Stimulated activated CD4-positive, alpha-beta T cell treated with anti-CD3 and anti-CD28 coated beads, Interleukin-2, amount 100 ng/mL, for 4 hours (primary cell): ENCODE results near the gene FCGR3A.
A peak's percentile ranks its signal among the peaks of the same experiment; 100 is the strongest.
"Not testable (repeated sequence)": the region's sequence is repeated elsewhere in the genome, so short reads cannot be mapped to it uniquely, and the experiment has no call there.

Experiments
- DNase-seq: peaks from one replicate; pipeline ENCODE4 v3.0.0-alpha.2; 2020; ENCODE audit warnings: low read depth

Gene FCGR3A

GRCh38 chr1:161556990-161557389, 7.4 kb upstream of the FCGR3A start:
- DNase-seq = not testable (repeated sequence)

- DNase-seq = not testable (repeated sequence)
Observed at GRCh38 chr1:161556143-161556542, 6.5 kb upstream of the FCGR3A start.

- DNase-seq = not testable (repeated sequence)
Observed at GRCh38 chr1:161554815-161555417, 5.3 kb upstream of the FCGR3A start.

- not testable (repeated sequence) for DNase-seq
Observed at GRCh38 chr1:161554340-161554739, 4.7 kb upstream of the FCGR3A start.

GRCh38 chr1:161553631-161554030, 4.0 kb upstream of the FCGR3A start:
- not testable (repeated sequence) for DNase-seq

GRCh38 chr1:161550942-161551341, 1.3 kb upstream of the FCGR3A start:
- DNase-seq = not testable (repeated sequence)

- not testable (repeated sequence) for DNase-seq
Observed at GRCh38 chr1:161548749-161549406, 740 bp downstream of the FCGR3A start.

GRCh38 chr1:161547995-161548741, 1.4 kb downstream of the FCGR3A start:
- not testable (repeated sequence) for DNase-seq

- DNase-seq = not testable (repeated sequence)
Observed at GRCh38 chr1:161545005-161545731, 4.5 kb downstream of the FCGR3A start.

- not testable (repeated sequence) for DNase-seq
Observed at GRCh38 chr1:161543125-161543524, 6.5 kb downstream of the FCGR3A start.

GRCh38 chr1:161542091-161542559, 7.5 kb downstream of the FCGR3A start:
- DNase-seq = not testable (repeated sequence)

- not testable (repeated sequence) for DNase-seq
Observed at GRCh38 chr1:161540570-161540960, 9.1 kb downstream of the FCGR3A start.

- peak; percentile 91 for DNase-seq
Observed at GRCh38 chr1:161539731-161540569, 9.7 kb downstream of the FCGR3A start.

GRCh38 chr1:161538925-161539479, 10.6 kb downstream of the FCGR3A start:
- DNase-seq = not testable (repeated sequence)

- not testable (repeated sequence) for DNase-seq
Observed at GRCh38 chr1:161537068-161537669, 12.4 kb downstream of the FCGR3A start.

GRCh38 chr1:161532644-161533567, 16.7 kb downstream of the FCGR3A start:
- DNase-seq = not testable (repeated sequence)

GRCh38 chr1:161531986-161532643, 17.5 kb downstream of the FCGR3A start:
- no peak for DNase-seq
